K562 (cell line): Measurements from ENCODE around the gene ZNF775. TPM values are rescaled to one million over a fixed set of nuclear protein-coding genes. Genes with fewer than 3 reads are reported as not detected.

ENCODE experiments used
- ATAC-seq: fragments of 200-7000 bp; cut with Tn5 transposase; 3 replicates; pipeline ENCODE4 v1.9.1; 2020; ENCODE audit warnings: moderate library complexity
- BruUV-seq: library from RNA; stranded (reverse); fragments of 400-500 nt; replicated peaks from 2 replicates; lab custom pipeline; 2021; lab: Mats Ljungman, UMichigan
- CTCF ChIA-PET: fragments of 300-600 bp; formaldehyde crosslinking; extraction: SDS; loops from one replicate; lab custom pipeline; 2021; ENCODE audit warnings: low intra/inter-chr PET ratio; lab: Yijun Ruan, JAX
- POLR2A ChIA-PET: fragments of 300-600, 350-650 bp; sonication (Branson Sonifier 250); formaldehyde crosslinking; extraction: SDS; loops from one replicate; lab custom pipeline; 2021; ENCODE audit warnings: antibody characterized with exemption, inconsistent platforms; lab: Yijun Ruan, JAX
- DNase-seq, 4 experiments: peaks; one replicate each; pipeline versions ENCODE4 v3.0.0 to v3.0.0-alpha.2; 2011 to 2018; ENCODE audit warnings: low spot score in 3 of 4, mixed read lengths in 3 of 4; ENCODE audit errors: extremely low read depth in 1 of 4
- FAIRE-seq: peaks from 2 replicates; lab custom pipeline; 2011; peaks lifted over from hg19 to GRCh38; lab: Jason Lieb, UNC
- H2AFZ ChIP-seq: 2 replicates; pipeline ENCODE4 v1.6.0; 2011; ENCODE audit warnings: low read depth, low read length, control low read depth, inconsistent platforms
- H3K27ac ChIP-seq: fragments of 200-600 bp; 3 replicates; pipeline ENCODE4 v1.8.0; 2011; ENCODE audit warnings: low read depth, mild to moderate bottlenecking, control low read depth, inconsistent platforms, low read length, moderate library complexity, mixed read lengths; ENCODE audit errors: extremely low read depth
- H3K27me3 ChIP-seq, 2 experiments: fragments of 300-600 bp in 1 of 2; 2 replicates in 1 of 2; 3 replicates in 1 of 2; pipeline versions ENCODE4 v1.6.0 to v1.8.0; 2011; ENCODE audit warnings: inconsistent platforms in 2 of 2, low read length in 2 of 2, mild to moderate bottlenecking in 1 of 2, mixed read lengths in 1 of 2, moderate library complexity in 1 of 2; ENCODE audit not compliant: control insufficient read depth in 2 of 2, insufficient read depth in 2 of 2
- H3K36me3 ChIP-seq: fragments of 300-600 bp; 3 replicates; pipeline ENCODE4 v1.8.0; 2011; ENCODE audit warnings: mild to moderate bottlenecking, low read length, inconsistent platforms; ENCODE audit not compliant: control insufficient read depth, insufficient read depth
- H3K4me1 ChIP-seq, 2 experiments: fragments of 200-600 bp in 1 of 2; replicated peaks in 1 of 2; 2 replicates in 1 of 2; 3 replicates in 1 of 2; pipeline versions ENCODE4 v1.5.1 to v1.8.0; 2011; ENCODE audit warnings: inconsistent platforms in 2 of 2, low read length in 2 of 2, mild to moderate bottlenecking in 1 of 2, mixed read lengths in 1 of 2, moderate library complexity in 1 of 2; ENCODE audit not compliant: control insufficient read depth in 2 of 2, insufficient read depth in 2 of 2
- H3K4me2 ChIP-seq: 2 replicates; pipeline ENCODE4 v1.6.1; 2011; ENCODE audit warnings: low read length, control low read depth, inconsistent platforms, mixed read lengths; ENCODE audit not compliant: insufficient read depth
- H3K4me3 ChIP-seq: fragments of 200-600 bp; sonication (generic), shearing (Covaris generic); 2 replicates; pipeline ENCODE4 v1.5.1; 2016; ENCODE audit warnings: control low read depth, inconsistent platforms
- H3K79me2 ChIP-seq: fragments of 200-600 bp; 3 replicates; pipeline ENCODE4 v1.8.0; 2011; ENCODE audit warnings: low read length, inconsistent platforms; ENCODE audit not compliant: control insufficient read depth, insufficient read depth
- H3K9ac ChIP-seq, 2 experiments: 2 replicates each; pipeline versions ENCODE4 v1.6.0 to v1.6.1; 2011; ENCODE audit warnings: low read depth in 2 of 2, low read length in 2 of 2, control low read depth in 1 of 2, inconsistent platforms in 1 of 2, mild to moderate bottlenecking in 1 of 2, mixed read lengths in 1 of 2; ENCODE audit not compliant: insufficient read depth in 1 of 2
- H3K9me1 ChIP-seq: one replicate; pipeline ENCODE4 v1.6.0; 2011; ENCODE audit warnings: inconsistent platforms, mild to moderate bottlenecking, low read length, moderate library complexity; ENCODE audit not compliant: control insufficient read depth, insufficient read depth
- H3K9me3 ChIP-seq: replicated peaks from 2 replicates; pipeline ENCODE4 v1.5.1; 2011; ENCODE audit warnings: low read depth, low read length, inconsistent platforms; ENCODE audit not compliant: control insufficient read depth, insufficient read depth
- H4K20me1 ChIP-seq: replicated peaks from 2 replicates; pipeline ENCODE4 v1.6.1; 2011; ENCODE audit warnings: low read length, inconsistent platforms, mixed read lengths; ENCODE audit not compliant: control insufficient read depth, insufficient read depth
- CAMTA2 ChIP-seq: fragments of 250-450 bp; sonication (Bioruptor Pico); conservative IDR thresholded peaks from 2 replicates; pipeline ENCODE4 v1.5.1; 2022
- COPS2 ChIP-seq: fragments of 450-650 bp; conservative IDR thresholded peaks from 2 replicates; pipeline ENCODE4 v1.6.1; 2016; ENCODE audit warnings: mild to moderate bottlenecking, moderate library complexity
- HCFC1 ChIP-seq: IDR thresholded peaks from 2 replicates; pipeline ENCODE4 v1.6.1; 2012; ENCODE audit warnings: low read depth, low read length, improper control_type of control experiment
- HNRNPK ChIP-seq: fragments of 200-400 bp; formaldehyde crosslinking; IDR thresholded peaks from one replicate; pipeline ENCODE4 v1.6.1; 2018; ENCODE audit warnings: mild to moderate bottlenecking, low read depth, low read length; ENCODE audit not compliant: poor library complexity, severe bottlenecking
- NFE2L1 ChIP-seq: fragments of 450-650 bp; IDR thresholded peaks from 2 replicates; pipeline ENCODE4 v1.6.1; 2016; ENCODE audit warnings: missing genetic modification characterization, low read depth, mild to moderate bottlenecking, missing compliant biosample characterization, moderate library complexity, borderline replicate concordance
- PURB ChIP-seq: sonication (generic); formaldehyde crosslinking; IDR thresholded peaks from 2 replicates; pipeline ENCODE4 v1.9.0; 2021; ENCODE audit warnings: low read depth, mild to moderate bottlenecking, missing genetic modification reagents
- SLC30A9 ChIP-seq: fragments of 250-450 bp; sonication (Bioruptor Pico); IDR thresholded peaks from 2 replicates; pipeline ENCODE4 v1.8.0; 2022; ENCODE audit warnings: mild to moderate bottlenecking, moderate library complexity
- ZFP91 ChIP-seq: sonication (generic); formaldehyde crosslinking; IDR thresholded peaks from 2 replicates; pipeline ENCODE4 v1.8.0; 2022; ENCODE audit warnings: mild to moderate bottlenecking, missing genetic modification reagents
- ZNF778 ChIP-seq: fragments of 450-650 bp; formaldehyde crosslinking; IDR thresholded peaks from 2 replicates; pipeline ENCODE4 v1.4.0; 2020; ENCODE audit warnings: mild to moderate bottlenecking, moderate library complexity
- WGBS: fragments of 100-300 bp; shearing (Covaris generic); methylation state at CpG from one replicate; pipeline ENCODE4 v1.1.6; 2016; ENCODE audit warnings: low coverage, mixed read lengths; ENCODE audit not compliant: insufficient coverage; ENCODE audit errors: missing lambda C conversion rate; 5-methylcytosine and 5-hydroxymethylcytosine counted together
- in situ Hi-C: fragments of 300-500 bp; cut with MboI; formaldehyde crosslinking; loops from 4 replicates; pipeline ENCODE4 v1.15.0; 2018; ENCODE audit warnings: inconsistent platforms, mixed read lengths
- intact Hi-C: fragments of 100-400 bp; cut with micrococcal nuclease; formaldehyde crosslinking; loops from 2 replicates; pipeline ENCODE4 v1.14.2; 2022
- polyA plus RNA-seq, 8 experiments: library from polyadenylated mRNA; depleted of rRNA in 4 of 8; stranded (reverse) in 5 of 8; unstranded in 3 of 8; fragments of >200 nt; fragmentation: Nextera tagmentation in 2 of 8; fragmentation: Illumina TruSeq in 1 of 8; extraction: Ambion mirVana in 2 of 8; extraction: Trizol in 1 of 8; gene quantifications; 2 replicates each; pipeline versions ENCODE4 v1.2.1 to v1.2.3, GENCODE V29; 2011 to 2014; ENCODE audit warnings: inconsistent platforms in 1 of 8, missing spikeins in 1 of 8
- total RNA-seq, 7 experiments: library from RNA; depleted of rRNA in 6 of 7; stranded (reverse); fragments of >200 nt in 6 of 7; fragmentation: Illumina TruSeq in 2 of 7; extraction: Trizol in 2 of 7; gene quantifications; 2 replicates each; pipeline versions ENCODE4 v1.2.1 to v1.2.3, GENCODE V29; 2011 to 2021; ENCODE audit warnings: low replicate concordance in 1 of 7
- TF ChIP-seq, protein P1 (sequence below): sonication (generic); formaldehyde crosslinking; IDR thresholded peaks from 2 replicates; pipeline ENCODE4 v1.8.1; 2023; ENCODE audit warnings: mild to moderate bottlenecking, missing genetic modification reagents
- TF ChIP-seq, protein P2 (sequence below): fragments of 150-350 bp; conservative IDR thresholded peaks from 2 replicates; pipeline ENCODE4 v1.6.1; 2014; ENCODE audit warnings: low read length

The ZNF775 gene
- total and polyA plus RNA-seq, 9 of the 15 experiments (the other 6 are each of a cell fraction or from before 2014, with no cell fraction given) = 0.04 to 18.7 (median 4.9) TPM

- in situ Hi-C loops = no loop called here
- CTCF ChIA-PET = no interaction called here
- H3K36me3 ChIP-seq = peaks cover 37% of the 10 kb centered on the region; the same call in 2 of the 3 replicates
- TF ChIP-seq, protein P1, sequence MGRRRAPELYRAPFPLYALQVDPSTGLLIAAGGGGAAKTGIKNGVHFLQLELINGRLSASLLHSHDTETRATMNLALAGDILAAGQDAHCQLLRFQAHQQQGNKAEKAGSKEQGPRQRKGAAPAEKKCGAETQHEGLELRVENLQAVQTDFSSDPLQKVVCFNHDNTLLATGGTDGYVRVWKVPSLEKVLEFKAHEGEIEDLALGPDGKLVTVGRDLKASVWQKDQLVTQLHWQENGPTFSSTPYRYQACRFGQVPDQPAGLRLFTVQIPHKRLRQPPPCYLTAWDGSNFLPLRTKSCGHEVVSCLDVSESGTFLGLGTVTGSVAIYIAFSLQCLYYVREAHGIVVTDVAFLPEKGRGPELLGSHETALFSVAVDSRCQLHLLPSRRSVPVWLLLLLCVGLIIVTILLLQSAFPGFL (CRISPR knock-in tag) = no peak
- no peak for TF ChIP-seq HNRNPK
- TF ChIP-seq SLC30A9 (CRISPR knock-in tag) = no peak
- no peak for TF ChIP-seq NFE2L1 (tag)
- no peak for TF ChIP-seq CAMTA2 (CRISPR knock-in tag)
- no peak for TF ChIP-seq HCFC1
- no peak for TF ChIP-seq ZNF778 (CRISPR knock-in tag)
- no peak for TF ChIP-seq COPS2
- TF ChIP-seq, protein P2, sequence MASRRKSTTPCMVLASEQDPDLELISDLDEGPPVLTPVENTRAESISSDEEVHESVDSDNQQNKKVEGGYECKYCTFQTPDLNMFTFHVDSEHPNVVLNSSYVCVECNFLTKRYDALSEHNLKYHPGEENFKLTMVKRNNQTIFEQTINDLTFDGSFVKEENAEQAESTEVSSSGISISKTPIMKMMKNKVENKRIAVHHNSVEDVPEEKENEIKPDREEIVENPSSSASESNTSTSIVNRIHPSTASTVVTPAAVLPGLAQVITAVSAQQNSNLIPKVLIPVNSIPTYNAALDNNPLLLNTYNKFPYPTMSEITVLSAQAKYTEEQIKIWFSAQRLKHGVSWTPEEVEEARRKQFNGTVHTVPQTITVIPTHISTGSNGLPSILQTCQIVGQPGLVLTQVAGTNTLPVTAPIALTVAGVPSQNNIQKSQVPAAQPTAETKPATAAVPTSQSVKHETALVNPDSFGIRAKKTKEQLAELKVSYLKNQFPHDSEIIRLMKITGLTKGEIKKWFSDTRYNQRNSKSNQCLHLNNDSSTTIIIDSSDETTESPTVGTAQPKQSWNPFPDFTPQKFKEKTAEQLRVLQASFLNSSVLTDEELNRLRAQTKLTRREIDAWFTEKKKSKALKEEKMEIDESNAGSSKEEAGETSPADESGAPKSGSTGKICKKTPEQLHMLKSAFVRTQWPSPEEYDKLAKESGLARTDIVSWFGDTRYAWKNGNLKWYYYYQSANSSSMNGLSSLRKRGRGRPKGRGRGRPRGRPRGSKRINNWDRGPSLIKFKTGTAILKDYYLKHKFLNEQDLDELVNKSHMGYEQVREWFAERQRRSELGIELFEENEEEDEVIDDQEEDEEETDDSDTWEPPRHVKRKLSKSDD = no peak
- no peak for TF ChIP-seq ZFP91 (CRISPR knock-in tag)
- no peak for TF ChIP-seq PURB (CRISPR knock-in tag)
- H3K9me1 ChIP-seq = peaks cover 6% of the 10 kb centered on the region
- peaks cover 7 to 10% of the 10 kb centered on the region in 2 experiments; a peak in 4 of 5 replicates for H3K27me3 ChIP-seq
- FAIRE-seq = no peak
- peaks cover 0 to 37% of the 10 kb centered on the region in 2 experiments; a peak in 3 of 5 replicates for H3K4me1 ChIP-seq
- POLR2A ChIA-PET = interaction anchor here (0.7 to 1.3 kb wide), 7 partner anchors 8 to 41 kb away, joined by 3 to 7 read pairs (median 4); partner anchors contain the start of gene REPIN1
- ATAC-seq = no peak
- no peaks in the 10 kb centered on the region for H3K79me2 ChIP-seq
- no peak overlapping the region for H3K27ac ChIP-seq
- H4K20me1 ChIP-seq = peaks cover 5% of the 10 kb centered on the region; the same call in 1 of the 2 replicates
- intact Hi-C loops = no loop called here
- H3K9me3 ChIP-seq = no peaks in the 10 kb centered on the region
- H3K4me3 ChIP-seq = no peak overlapping the region
- H3K9ac ChIP-seq = peak overlapping the region in 1 of 2 experiments; percentile 22; a peak in 1 of 4 replicates
- H3K4me2 ChIP-seq = no peak overlapping the region
- DNase-seq = no peak
- WGBS = 68% methylated on average over 6 of the region's 6 CpGs
- no TSS peak for BruUV-seq
- no peak overlapping the region for H2AFZ ChIP-seq
These were observed 41.5 kb upstream of the ZNF775 start for GRCh38 chr7:150337659-150338081.
